GM18519 (cell line): Measurements from ENCODE around the gene KDM4B.

Experiments
- ATAC-seq: cut with Tn5 transposase; IDR thresholded peaks from one replicate; pipeline ENCODE4 v1.9.1; 2021; ENCODE audit warnings: mild to moderate bottlenecking, moderate library complexity; ENCODE audit not compliant: unreplicated experiment, low FRiP score

The KDM4B gene

GRCh38 chr19:5081443-5082161 is 112.7 kb downstream of the KDM4B start:
- no peak for ATAC-seq

- ATAC-seq = no peak
Observed at GRCh38 chr19:5083547-5083965, 114.6 kb downstream of the KDM4B start.

GRCh38 chr19:5085566-5085965 is 116.7 kb downstream of the KDM4B start:
- ATAC-seq = no peak

GRCh38 chr19:5086230-5086629 is 117.3 kb downstream of the KDM4B start:
- no peak for ATAC-seq

- ATAC-seq = no peak
Observed at GRCh38 chr19:5086725-5087439, 118.0 kb downstream of the KDM4B start.

- no peak for ATAC-seq
Observed at GRCh38 chr19:5089283-5089682, 120.4 kb downstream of the KDM4B start.

GRCh38 chr19:5090465-5091017 is 121.6 kb downstream of the KDM4B start:
- no peak for ATAC-seq

GRCh38 chr19:5091018-5091683 is 122.2 kb downstream of the KDM4B start:
- no peak for ATAC-seq

- no peak for ATAC-seq
Observed at GRCh38 chr19:5091684-5092480, 123.0 kb downstream of the KDM4B start.

GRCh38 chr19:5092481-5092843 is 123.5 kb downstream of the KDM4B start:
- ATAC-seq = no peak

GRCh38 chr19:5093297-5093928 is 124.5 kb downstream of the KDM4B start:
- no peak for ATAC-seq

GRCh38 chr19:5093948-5094718 is 125.2 kb downstream of the KDM4B start:
- ATAC-seq = no peak

- no peak for ATAC-seq
Observed at GRCh38 chr19:5094768-5095567, 126.1 kb downstream of the KDM4B start.

- ATAC-seq = no peak
Observed at GRCh38 chr19:5095568-5095850, 126.6 kb downstream of the KDM4B start.

GRCh38 chr19:5096536-5096935 is 127.6 kb downstream of the KDM4B start:
- no peak for ATAC-seq

GRCh38 chr19:5097331-5097930 is 128.5 kb downstream of the KDM4B start:
- ATAC-seq = no peak

- ATAC-seq = no peak
Observed at GRCh38 chr19:5097959-5098623, 129.2 kb downstream of the KDM4B start.

GRCh38 chr19:5098646-5099045 is 129.7 kb downstream of the KDM4B start:
- no peak for ATAC-seq
